GM18868 (cell line): ENCODE data around the gene MESP2.

Source experiments
- ATAC-seq: cut with Tn5 transposase; IDR thresholded peaks from one replicate; pipeline ENCODE4 v1.9.1; 2021; ENCODE audit warnings: mild to moderate bottlenecking, moderate library complexity; ENCODE audit not compliant: unreplicated experiment

MESP2 gene

GRCh38 chr15:89754361-89755154, 21.6 kb upstream of the MESP2 start:
- no peak for ATAC-seq

DNA sequence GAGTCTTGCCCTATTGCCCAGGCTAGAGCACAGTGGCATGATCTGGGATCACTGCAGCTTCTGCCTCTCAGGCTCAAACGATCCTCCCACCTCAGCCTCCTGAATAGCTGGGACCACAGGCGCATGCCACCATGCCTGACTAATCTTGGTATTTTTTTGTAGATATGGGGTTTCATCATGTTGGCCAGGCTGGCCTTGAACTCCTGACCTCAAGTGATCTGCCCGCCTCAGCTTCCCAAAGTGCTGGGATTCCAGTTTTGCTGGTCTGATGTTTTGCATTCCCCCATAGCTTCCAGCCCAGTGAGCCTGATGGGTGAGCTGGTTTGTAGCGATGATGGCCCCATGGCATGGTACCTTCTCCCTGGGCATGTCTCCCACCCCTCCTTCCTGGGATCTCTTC, 20.4 kb upstream of the MESP2 start:
- no peak for ATAC-seq

- no peak for ATAC-seq
These were observed 19.2 kb upstream of the MESP2 start for GRCh38 chr15:89756897-89757296.

GRCh38 chr15:89758283-89758682, 17.8 kb upstream of the MESP2 start:
- ATAC-seq: no peak

DNA sequence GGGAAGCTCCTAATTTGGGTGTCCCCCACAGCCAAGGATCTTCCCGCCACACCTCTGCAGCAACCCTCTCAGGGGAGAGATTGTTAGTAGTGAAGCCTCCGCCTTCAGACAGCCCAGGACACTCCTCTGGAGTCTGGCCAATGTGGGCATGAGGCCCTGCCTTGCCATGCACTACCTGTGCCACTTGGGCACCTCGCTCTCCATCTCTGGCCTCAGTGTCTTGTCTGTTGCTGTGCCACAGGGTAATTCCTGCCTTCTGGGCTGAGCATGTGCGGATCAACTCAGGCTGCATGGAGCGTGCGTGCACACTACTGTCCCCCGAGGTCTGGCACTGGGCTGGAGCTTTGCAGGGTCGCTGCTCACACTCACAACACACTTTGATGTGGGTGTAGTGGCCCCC, 17.2 kb upstream of the MESP2 start:
- ATAC-seq: no peak

GRCh38 chr15:89759835-89760234, 16.3 kb upstream of the MESP2 start:
- ATAC-seq: no peak

- ATAC-seq: no peak
These were observed 15.7 kb upstream of the MESP2 start for GRCh38 chr15:89760303-89761008.

GRCh38 chr15:89761009-89761831, 14.9 kb upstream of the MESP2 start:
- ATAC-seq: no peak

DNA sequence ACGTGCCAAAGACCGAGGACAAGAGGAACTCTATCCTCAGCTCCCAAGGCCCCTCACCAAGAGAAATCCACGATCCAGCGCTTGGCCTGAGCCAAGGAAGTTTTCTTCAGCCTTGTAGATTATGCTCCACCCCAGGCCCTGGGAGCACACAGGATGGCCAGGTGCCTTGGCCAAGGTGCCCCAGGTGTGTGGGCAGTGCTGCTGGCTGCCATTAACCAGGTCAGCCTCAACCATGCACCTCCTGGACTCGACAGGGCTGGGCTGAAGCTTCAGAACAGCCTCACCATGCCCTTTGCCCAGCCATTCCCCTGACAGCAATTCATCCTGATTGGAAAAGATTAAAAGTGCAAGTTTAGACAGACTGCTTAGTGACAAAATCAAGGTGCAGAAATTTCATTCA, 14.2 kb upstream of the MESP2 start:
- ATAC-seq: no peak

DNA sequence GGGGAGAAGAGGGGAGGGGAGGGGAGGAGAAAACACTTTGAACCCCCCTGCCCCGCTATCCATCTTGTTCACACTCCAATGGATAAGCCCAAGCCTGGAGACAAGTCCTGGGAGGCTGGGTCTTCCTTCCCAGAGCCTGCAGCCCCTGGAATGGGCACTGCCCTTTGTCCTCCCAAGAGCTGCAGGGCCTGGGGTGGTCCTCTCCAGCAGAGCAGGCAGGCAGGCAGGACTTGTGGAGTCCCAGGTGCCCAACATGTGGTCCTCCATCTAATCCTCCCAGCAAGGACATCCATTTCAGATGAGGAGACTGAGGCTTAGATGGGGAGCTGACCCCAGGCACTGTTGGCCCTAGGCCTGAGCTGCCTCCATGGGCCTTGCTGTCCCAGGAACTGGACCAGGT, 10.4 kb upstream of the MESP2 start:
- no peak for ATAC-seq

- ATAC-seq: no peak
These were observed 9.5 kb upstream of the MESP2 start for GRCh38 chr15:89766357-89767311.

- no peak for ATAC-seq
These were observed 8.7 kb upstream of the MESP2 start for GRCh38 chr15:89767411-89767915.

GRCh38 chr15:89768071-89768500, 8.0 kb upstream of the MESP2 start:
- no peak for ATAC-seq

GRCh38 chr15:89769366-89769765, 6.8 kb upstream of the MESP2 start:
- no peak for ATAC-seq

- no peak for ATAC-seq
These were observed 6.1 kb upstream of the MESP2 start for GRCh38 chr15:89770041-89770440.

GRCh38 chr15:89772932-89773583, 3.1 kb upstream of the MESP2 start:
- no peak for ATAC-seq

- ATAC-seq: no peak
These were observed 1.6 kb upstream of the MESP2 start for GRCh38 chr15:89774492-89774891.

DNA sequence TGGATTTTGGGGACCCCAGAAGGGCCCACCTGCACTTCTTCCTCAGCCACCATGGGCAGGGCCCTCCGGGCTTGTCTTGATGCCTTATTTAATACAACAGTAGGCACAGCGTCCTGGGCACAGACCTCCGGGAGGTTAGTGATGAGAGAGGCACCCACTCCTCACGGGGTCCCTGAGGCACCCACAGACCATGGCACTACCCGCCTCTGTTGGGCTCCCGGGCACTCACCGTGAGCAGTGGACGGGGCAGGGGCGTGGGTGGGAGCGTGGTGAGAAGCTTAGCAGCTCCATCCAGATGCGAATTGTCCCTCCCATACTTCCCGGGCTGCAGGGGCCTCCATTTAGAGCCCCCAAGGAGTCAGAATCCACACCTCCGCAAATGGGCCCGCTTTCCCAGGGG, 317 bp upstream of the MESP2 start:
- ATAC-seq: no peak

DNA sequence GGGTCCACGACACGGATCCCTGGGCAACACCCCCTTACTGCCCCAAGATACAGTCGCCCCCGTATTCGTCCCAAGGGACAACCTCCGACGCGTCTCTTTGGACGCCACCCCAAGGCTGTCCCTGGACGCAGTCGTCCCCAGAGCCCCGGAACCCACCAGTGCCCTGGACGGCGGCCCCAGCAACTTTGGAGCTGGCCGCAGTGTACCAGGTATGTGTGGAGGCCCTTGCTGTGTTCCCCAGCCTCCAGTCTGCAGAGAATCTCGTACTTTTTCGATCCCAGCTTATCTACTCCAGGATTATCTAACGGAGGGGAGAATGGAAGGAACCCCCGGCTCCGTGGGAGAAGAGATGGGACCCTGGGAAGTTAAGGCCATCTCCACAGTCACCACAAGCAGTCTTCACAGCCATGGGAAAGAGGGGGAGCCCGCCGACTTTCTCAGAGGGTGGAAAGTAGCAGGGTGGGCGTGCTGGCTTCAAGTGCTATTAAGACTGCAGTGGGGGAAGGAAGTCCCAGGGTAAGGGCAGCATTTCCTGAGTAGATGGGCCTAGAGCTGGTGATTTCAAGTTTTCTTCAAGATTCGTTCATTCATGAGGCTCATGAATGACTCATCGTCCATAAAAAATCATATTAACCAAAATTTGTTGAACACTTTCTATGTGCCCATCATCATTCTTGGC, 1.1 kb downstream of the MESP2 start:
- ATAC-seq: no peak
